Neutrophil (primary cell): ENCODE results near the gene SLC26A9.

Experiments
- H3K27ac ChIP-seq: fragments of 200-600 bp; sonication (generic); 2 replicates; pipeline ENCODE4 v1.5.1; 2016; ENCODE audit warnings: mild to moderate bottlenecking, moderate library complexity
- H3K27me3 ChIP-seq: fragments of 200-600 bp; sonication (generic); 2 replicates; pipeline ENCODE4 v1.6.0; 2016; ENCODE audit warnings: mild to moderate bottlenecking
- H3K36me3 ChIP-seq: fragments of 200-600 bp; sonication (generic); 2 replicates; pipeline ENCODE4 v1.5.1; 2017
- H3K4me1 ChIP-seq, 2 experiments: fragments of 200-600 bp in 1 of 2; sonication (generic) in 1 of 2; 1 replicate in 1 of 2; 2 replicates in 1 of 2; pipeline versions ENCODE4 v1.5.1 to v1.6.1; 2013 to 2016; ENCODE audit warnings: low read depth in 1 of 2, low read length in 1 of 2, mild to moderate bottlenecking in 1 of 2, moderate library complexity in 1 of 2; ENCODE audit not compliant: control insufficient read depth in 1 of 2, insufficient read depth in 1 of 2
- H3K4me3 ChIP-seq, 2 experiments: fragments of 200-600 bp in 1 of 2; sonication (generic) in 1 of 2; 1 replicate in 1 of 2; 2 replicates in 1 of 2; pipeline ENCODE4 v1.5.1; 2013 to 2016; ENCODE audit warnings: low read depth in 1 of 2, low read length in 1 of 2, mild to moderate bottlenecking in 1 of 2, moderate library complexity in 1 of 2
- H3K9me3 ChIP-seq: fragments of 200-600 bp; sonication (generic); 2 replicates; pipeline ENCODE4 v1.5.1; 2016
- CTCF ChIP-seq: fragments of 200-600 bp; sonication (generic); IDR thresholded peaks from 2 replicates; pipeline ENCODE4 v1.5.1; 2016; ENCODE audit warnings: antibody characterized with exemption

The SLC26A9 gene

GRCh38 chr1:205988585-205988995 lies 45.3 kb upstream of the SLC26A9 start:
- Histone ChIP-seq H3K9me3 (no peaks in the 10 kb centered on the region), H3K4me1 (no peaks in the 10 kb centered on the region), H3K36me3 (no peaks in the 10 kb centered on the region), H3K27ac (no peak overlapping the region), H3K27me3 (no peaks in the 10 kb centered on the region), H3K4me3 (no peak overlapping the region)
- TF ChIP-seq CTCF: no peak

DNA sequence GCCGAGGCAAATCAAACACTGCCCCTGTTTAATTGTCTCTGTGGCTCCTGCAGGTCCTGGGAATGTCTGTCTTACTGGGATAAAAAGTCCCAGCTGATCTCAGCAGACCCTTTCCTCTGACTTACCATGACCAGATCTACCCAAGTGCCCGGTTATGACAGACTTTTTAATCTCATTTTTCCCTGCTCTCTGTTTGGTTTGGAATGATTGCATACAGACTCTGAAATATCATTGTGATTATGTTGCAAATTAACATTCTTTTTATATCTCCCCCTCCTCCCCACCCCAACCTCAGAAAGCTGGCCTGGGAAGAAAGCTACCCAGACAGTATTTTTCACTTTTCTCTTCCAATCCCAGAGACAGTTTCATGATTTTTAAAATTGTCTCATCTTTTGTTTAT lies 43.6 kb upstream of the SLC26A9 start:
- no peak overlapping the region for H3K4me3 ChIP-seq
- no peaks in the 10 kb centered on the region for H3K9me3 ChIP-seq
- no peaks in the 10 kb centered on the region for H3K27me3 ChIP-seq
- no peaks in the 10 kb centered on the region for H3K4me1 ChIP-seq
- H3K27ac ChIP-seq: no peak overlapping the region
- no peak for TF ChIP-seq CTCF
- no peaks in the 10 kb centered on the region for H3K36me3 ChIP-seq

- H3K9me3 ChIP-seq: no peaks in the 10 kb centered on the region
- H3K4me3 ChIP-seq: no peak overlapping the region
- H3K4me1 ChIP-seq: no peaks in the 10 kb centered on the region
- no peak for TF ChIP-seq CTCF
- no peak overlapping the region for H3K27ac ChIP-seq
- no peaks in the 10 kb centered on the region for H3K27me3 ChIP-seq
- no peaks in the 10 kb centered on the region for H3K36me3 ChIP-seq
These were observed 43.0 kb upstream of the SLC26A9 start for GRCh38 chr1:205986292-205986691.

GRCh38 chr1:205985330-205986005 lies 42.2 kb upstream of the SLC26A9 start:
- Histone ChIP-seq H3K9me3 (no peaks in the 10 kb centered on the region), H3K4me3 (no peak overlapping the region), H3K4me1 (no peaks in the 10 kb centered on the region), H3K36me3 (no peaks in the 10 kb centered on the region), H3K27me3 (no peaks in the 10 kb centered on the region), H3K27ac (no peak overlapping the region)
- TF ChIP-seq CTCF: no peak

- Histone ChIP-seq H3K4me1 (no peaks in the 10 kb centered on the region), H3K27me3 (no peaks in the 10 kb centered on the region), H3K4me3 (no peak overlapping the region), H3K9me3 (no peaks in the 10 kb centered on the region), H3K27ac (no peak overlapping the region), H3K36me3 (no peaks in the 10 kb centered on the region)
- TF ChIP-seq CTCF: no peak
These were observed 40.9 kb upstream of the SLC26A9 start for GRCh38 chr1:205983925-205984725.
